GM21528 (cell line): Measurements from ENCODE around the gene INS.

Experiments used
- ATAC-seq: cut with Tn5 transposase; IDR thresholded peaks from one replicate; pipeline ENCODE4 v1.9.1; 2021; ENCODE audit warnings: mild to moderate bottlenecking, moderate library complexity; ENCODE audit not compliant: unreplicated experiment, low FRiP score

INS gene

GRCh38 chr11:2160736-2161259 lies at the start of gene INS:
INS (minus strand) TSS chr11:2161209; CDS start chr11:2160971, 238 bp downstream.
- no peak for ATAC-seq

GRCh38 chr11:2210366-2211112 lies 49.5 kb upstream of the INS start:
- ATAC-seq, result no peak

GRCh38 chr11:2209900-2210321 lies 48.9 kb upstream of the INS start:
- no peak for ATAC-seq

- ATAC-seq, result no peak
Observed at GRCh38 chr11:2209370-2209801, 48.4 kb upstream of the INS start.

- ATAC-seq, result no peak
Observed at GRCh38 chr11:2208691-2209369, 47.8 kb upstream of the INS start.

- ATAC-seq, result no peak
Observed at GRCh38 chr11:2207773-2208621, 47.0 kb upstream of the INS start.

GRCh38 chr11:2207212-2207611 lies 46.2 kb upstream of the INS start:
- ATAC-seq, result no peak

GRCh38 chr11:2205981-2206690 lies 45.1 kb upstream of the INS start:
- no peak for ATAC-seq

- ATAC-seq, result no peak
Observed at GRCh38 chr11:2205214-2205720, 44.3 kb upstream of the INS start.

- ATAC-seq, result no peak
Observed at GRCh38 chr11:2204361-2205213, 43.6 kb upstream of the INS start.

- ATAC-seq, result no peak
Observed at GRCh38 chr11:2203440-2204259, 42.6 kb upstream of the INS start.

- ATAC-seq, result no peak
Observed at GRCh38 chr11:2202900-2203439, 42.0 kb upstream of the INS start.

- no peak for ATAC-seq
Observed at GRCh38 chr11:2202071-2202899, 41.3 kb upstream of the INS start.

- ATAC-seq, result no peak
Observed at GRCh38 chr11:2201542-2201941, 40.5 kb upstream of the INS start.

GRCh38 chr11:2200957-2201519 lies 40.0 kb upstream of the INS start:
- ATAC-seq, result no peak

GRCh38 chr11:2200536-2200935 lies 39.5 kb upstream of the INS start:
- ATAC-seq, result no peak
